ACHN (cell line): Measurements from ENCODE around the gene CAP1.
"Not testable (repeated sequence)": the region's sequence is repeated elsewhere in the genome, so short reads cannot be mapped to it uniquely, and the experiment has no call there.

ENCODE experiments used
- DNase-seq: peaks from one replicate; pipeline ENCODE4 v3.0.0-alpha.2; 2015
- in situ Hi-C: cut with HindIII; loops from 2 replicates; pipeline ENCODE4 v1.10.0; 2017; ENCODE audit warnings: low sequenced_read_pairs, low pct_ligation_motif_present, low pct_unique_long_range_greater_than_20kb

The CAP1 gene

GRCh38 chr1:40027647-40028046 is 12.9 kb upstream of the CAP1 start:
- DNase-seq, result no peak
- in situ Hi-C loops, result no loop called here

DNA sequence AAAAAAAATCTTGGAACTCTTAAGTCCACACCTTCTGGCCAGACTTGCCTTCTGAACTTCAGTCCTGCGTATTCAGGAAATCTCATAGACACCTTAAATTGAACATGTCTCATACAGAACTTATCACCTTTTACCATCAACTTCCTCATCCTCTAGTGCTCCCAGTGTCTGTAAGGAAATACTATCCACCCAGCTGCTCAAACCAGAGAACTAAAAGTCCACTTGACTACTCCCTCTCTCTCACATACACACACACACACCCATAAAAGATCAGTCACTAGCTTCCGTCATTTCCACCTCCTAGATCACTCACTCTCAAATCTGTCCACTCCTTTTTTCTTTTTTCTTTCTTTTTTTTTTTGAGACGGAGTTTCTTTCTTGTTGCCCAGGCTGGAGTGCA is 10.9 kb upstream of the CAP1 start:
- DNase-seq, result no peak
- in situ Hi-C loops, result no loop called here

DNA sequence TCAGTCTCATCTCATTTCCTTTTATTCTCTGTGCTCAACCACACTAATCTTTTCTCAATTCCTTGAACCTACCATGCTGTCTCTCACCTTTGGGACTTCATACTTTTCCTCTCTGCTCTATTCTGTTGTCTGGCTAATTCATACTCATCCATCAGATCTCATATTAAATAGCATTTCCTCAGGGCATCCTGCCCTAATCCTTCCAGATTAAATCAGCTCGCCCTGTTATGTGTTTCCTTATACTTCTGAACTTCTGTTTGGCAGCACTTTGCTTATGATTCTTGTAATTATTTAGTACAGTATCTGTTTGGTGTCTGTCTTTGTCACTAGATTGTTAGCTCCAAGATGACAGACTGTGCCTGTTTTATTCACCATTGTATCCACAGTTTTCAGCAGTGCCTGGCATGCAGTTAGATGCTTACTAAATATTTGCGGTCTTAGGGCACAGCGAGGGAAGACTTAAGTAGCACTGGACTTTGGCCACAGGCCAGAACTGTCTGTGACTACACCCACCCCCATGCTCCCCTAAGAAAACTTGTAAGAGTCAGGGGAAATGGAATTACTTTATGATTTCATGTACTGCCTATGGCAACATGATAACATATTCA is 9.9 kb upstream of the CAP1 start:
- DNase-seq, result no peak
- in situ Hi-C loops, result no loop called here

DNA sequence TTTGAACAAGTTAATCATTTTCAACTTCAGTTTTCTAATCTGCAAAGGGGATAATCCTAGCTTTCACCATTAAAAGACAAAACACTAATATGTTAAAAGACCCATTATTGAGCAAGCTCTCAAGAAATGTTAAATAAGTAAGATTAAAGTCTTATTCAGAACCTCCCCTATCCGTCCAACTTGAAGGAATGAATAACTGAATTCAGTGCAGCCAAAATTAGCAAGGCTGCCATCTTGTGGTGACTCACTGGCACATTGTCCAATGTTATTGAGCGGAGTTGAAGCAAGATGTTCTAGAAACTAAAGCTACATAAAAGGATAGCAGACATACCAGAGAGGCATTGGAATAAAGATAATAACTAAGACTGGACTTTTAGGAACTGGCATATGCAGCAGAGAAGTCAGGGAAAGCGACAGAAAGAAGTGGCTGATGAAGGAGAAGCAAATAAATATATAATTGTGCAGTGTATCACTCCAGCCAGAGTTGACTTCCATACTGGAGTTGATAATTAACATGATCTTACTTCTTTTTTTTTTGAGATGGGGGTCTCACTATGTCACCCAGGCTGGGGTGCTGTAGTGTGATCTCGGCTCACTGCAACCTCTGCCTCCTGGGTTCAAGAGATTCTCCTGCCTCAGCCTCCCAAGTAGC is 8.2 kb upstream of the CAP1 start:
- DNase-seq, result peak; percentile 53
- in situ Hi-C loops, result no loop called here

- no peak for DNase-seq
- in situ Hi-C loops, result no loop called here
Measured at GRCh38 chr1:40034869-40035268, 5.7 kb upstream of the CAP1 start.

DNA sequence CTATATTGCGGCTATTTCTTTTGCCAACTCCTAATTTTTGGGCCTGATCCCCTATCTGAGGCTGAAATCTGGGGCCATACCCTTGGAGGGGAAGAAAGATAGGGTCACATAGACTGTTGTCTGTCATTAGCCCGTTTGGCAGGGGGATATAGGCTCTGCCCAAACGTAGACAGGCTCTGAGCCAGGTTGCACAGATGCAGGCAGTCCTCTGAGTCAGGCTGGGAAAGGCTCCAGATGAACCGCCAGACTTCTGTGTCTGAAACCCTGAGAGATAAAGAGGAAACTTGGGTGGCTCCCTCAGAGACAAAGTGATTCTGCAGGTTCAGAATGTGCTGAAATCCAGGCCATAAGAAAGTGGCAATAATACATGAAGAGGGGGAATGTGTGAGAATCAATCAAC is 4.0 kb upstream of the CAP1 start:
- in situ Hi-C loops, result no loop called here
- DNase-seq, result no peak

DNA sequence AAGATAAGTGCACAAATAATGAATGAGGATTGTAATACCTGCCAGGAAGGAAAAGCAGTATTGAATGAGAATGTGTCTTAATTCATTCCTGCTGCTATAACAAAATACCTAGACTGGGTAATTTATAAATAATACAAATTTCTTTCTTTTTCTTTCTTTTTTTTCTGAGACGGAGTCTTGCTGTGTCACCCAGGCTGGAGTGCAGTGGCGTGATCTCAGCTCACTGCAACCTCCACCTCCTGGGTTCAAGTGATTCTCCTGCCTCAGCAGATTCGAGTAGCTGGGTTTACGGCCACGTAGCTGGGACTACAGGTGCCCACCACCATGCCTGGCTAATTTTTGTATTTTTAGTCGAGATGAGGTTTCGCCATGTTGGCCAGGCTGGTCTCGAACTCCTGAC is 3.3 kb upstream of the CAP1 start:
- in situ Hi-C loops, DNase-seq: not testable (repeated sequence)

- in situ Hi-C loops, result no loop called here
- no peak for DNase-seq
Measured at GRCh38 chr1:40038697-40039096, 1.8 kb upstream of the CAP1 start.

DNA sequence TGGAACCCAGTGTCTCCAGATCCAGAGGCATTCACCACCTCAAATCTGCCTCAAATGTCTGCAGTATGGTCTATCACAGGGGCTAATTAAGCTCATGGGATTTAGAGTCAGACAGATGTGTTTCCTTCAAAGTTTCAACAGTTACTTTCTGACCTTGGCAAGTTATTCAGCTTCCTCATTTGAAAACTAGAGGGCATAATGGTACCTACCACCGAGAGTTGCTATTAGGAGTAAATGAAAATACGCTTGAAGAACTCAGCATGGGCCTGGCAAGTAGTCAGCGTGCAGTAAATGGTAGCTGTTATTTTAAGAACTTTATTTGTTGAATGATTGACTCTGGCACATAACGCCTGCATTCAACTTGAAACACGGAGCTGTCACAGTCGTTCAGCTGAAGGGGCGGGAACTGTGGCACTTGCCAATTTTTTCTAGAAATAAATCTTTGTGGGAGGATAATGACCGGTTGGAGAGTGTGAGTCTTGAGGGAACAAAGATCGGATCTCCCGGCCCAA is 1.2 kb upstream of the CAP1 start:
- in situ Hi-C loops, result no loop called here

DNA sequence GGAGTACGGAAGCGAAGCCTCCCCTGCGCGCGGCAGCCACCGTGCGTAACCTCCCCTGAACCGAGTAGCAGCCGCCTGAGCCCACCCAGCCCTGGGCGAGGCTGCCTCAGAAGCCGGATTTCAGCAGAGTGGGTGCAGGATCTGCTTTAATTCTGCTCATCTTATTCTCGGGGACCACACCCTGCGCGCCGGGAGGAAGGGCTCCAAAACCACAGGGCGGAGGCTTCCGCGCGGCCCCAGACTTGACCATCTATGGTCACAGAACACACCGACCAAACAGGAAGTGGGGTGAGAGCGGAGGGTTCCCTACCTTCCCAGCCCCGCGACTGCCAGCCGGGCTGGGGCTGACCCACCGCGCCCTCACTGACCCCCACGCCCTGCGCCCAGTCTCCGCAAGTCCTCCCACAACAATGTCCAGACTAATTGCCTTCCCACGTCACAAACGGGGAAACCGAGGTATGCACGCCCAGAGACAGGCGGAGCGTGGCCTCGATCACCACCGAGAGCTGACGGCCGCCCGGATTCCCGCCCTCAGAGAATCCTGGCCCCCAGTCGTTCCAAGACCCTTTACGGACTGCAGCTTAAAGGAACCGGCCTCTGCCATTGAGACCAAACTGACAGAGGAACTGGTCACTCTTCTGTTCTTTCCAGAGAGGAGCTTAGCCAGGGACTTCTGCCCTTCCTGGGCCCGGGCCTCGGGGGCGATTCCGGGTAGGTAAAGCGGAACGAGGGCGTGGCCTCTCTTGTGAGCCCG is 595 bp upstream of the CAP1 start:
- DNase-seq, result peak; percentile 78
- in situ Hi-C loops, result no loop called here

More for the DNA sequence above, 1.2 kb upstream of the CAP1 start:
- DNase-seq, result no peak

DNA sequence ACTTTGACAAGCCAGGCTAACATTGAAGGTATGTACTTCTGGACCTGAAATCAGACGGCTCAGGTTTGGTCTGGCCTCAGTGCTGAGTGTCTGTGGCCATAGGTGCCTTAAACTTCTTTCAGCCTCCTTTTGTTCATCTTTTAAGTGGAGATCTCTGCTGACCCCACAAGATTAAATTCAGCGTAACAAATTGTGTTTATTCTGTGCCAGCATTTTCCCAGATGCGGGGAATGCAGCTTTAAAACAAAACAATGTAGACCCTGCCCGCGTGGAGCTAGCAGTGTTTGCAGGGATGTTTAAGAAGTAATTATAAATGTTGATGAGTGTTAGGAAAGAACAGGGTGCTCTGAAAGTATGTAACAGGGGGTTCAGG is 923 bp downstream of the CAP1 start:
- no peak for DNase-seq
- in situ Hi-C loops, result no loop called here

DNA sequence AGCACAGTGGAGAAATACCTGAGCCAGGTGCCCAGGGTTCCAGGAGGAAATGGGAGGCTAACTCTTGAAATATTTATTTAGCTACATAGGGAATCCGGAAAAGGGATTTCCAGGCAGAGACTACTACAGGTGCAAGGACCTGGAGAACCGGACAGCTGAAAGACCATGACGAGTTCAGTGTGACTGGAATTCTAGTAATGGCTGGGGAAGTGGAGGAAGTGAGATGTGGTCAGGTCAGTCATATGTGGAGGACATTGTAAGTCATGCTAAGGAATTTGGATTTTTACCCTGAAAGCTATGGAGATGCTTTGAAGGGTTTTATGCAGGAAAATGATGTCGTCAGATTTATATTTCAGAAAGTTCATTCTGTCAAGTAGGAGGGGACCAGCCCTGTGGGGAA is 1.8 kb downstream of the CAP1 start:
- peak; percentile 15 for DNase-seq
- in situ Hi-C loops, result no loop called here

DNA sequence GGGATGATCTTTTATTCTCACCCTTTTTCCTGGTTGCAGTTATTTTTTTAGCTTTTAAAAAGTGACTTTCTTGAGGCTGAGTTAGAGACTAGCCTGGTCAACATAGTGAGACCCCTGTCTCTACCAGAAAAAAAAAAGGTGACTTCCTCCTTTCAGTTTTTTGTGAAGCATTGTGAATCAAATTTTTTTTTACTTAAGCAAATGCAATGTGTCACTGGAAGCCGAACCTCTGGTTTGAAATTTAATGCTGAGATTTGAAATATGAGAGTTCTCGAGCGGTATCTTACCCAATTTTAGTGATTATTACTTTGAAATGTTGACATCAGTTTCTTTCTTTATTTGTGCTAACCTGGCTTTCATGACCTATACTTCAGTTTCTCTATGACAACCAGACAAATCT is 3.6 kb downstream of the CAP1 start:
- in situ Hi-C loops, result no loop called here
- no peak for DNase-seq

DNA sequence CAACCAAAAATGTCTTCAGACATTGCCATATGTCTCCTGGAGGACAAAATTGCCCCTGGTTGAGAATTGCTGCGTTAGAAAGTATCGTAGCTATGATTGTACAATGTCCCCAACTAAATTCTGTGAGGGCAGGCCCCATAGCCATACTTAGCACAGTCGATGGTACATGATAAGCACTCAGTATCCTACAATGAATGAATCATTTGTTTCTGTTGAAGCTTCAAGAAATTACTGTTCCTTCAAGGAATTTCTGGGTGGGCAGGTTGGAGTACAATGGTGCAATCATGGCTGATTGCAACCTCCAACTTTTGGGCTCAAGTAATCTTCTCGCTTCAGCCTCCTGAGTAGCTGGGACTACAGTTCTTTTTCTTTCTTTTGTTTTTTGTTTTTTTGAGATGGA is 4.7 kb downstream of the CAP1 start:
- in situ Hi-C loops, result no loop called here

GRCh38 chr1:40045766-40046165 is 5.2 kb downstream of the CAP1 start:
- DNase-seq, result no peak
- in situ Hi-C loops, result no loop called here

More for the DNA sequence above, 4.7 kb downstream of the CAP1 start:
- no peak for DNase-seq

GRCh38 chr1:40047276-40047675 is 6.7 kb downstream of the CAP1 start:
- in situ Hi-C loops, result no loop called here
- no peak for DNase-seq

DNA sequence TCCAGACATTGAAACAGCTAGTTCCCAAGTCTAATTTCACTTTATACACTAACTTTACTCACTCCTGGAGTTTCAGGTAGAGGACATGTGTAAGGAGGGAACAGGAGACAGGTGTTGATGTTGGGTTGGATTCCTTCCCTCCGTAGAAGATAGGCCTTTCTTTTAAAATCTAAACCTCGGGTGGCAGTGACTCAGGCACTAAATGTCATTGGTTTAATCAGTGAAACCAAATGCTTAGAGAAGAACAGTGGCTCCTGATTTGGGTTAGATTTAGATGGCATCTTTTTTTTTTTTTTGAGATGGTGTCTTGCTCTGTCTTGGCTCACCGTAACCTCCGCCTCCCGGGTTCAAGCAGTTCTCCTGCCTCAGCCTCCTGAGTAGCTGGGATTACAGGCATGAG is 7.2 kb downstream of the CAP1 start:
- DNase-seq, result no peak
- in situ Hi-C loops, result no loop called here

GRCh38 chr1:40049725-40050124 is 9.2 kb downstream of the CAP1 start:
- in situ Hi-C loops, result no loop called here
- DNase-seq, result no peak

- in situ Hi-C loops, result no loop called here
- DNase-seq, result no peak
Measured at GRCh38 chr1:40050863-40051262, 10.3 kb downstream of the CAP1 start.
